Epithelial cell of proximal tubule (primary cell): Measurements from ENCODE around the gene GAS7. TPM values are rescaled to one million over a fixed set of nuclear protein-coding genes. Genes with fewer than 3 reads are reported as not detected.

ENCODE experiments used
- DNase-seq: peaks from one replicate; pipeline ENCODE4 v3.0.0-alpha.2; 2011; ENCODE audit warnings: low read depth
- H3K4me3 ChIP-seq: 2 replicates; pipeline ENCODE4 v1.5.1; 2011; ENCODE audit warnings: low read depth, mild to moderate bottlenecking, low read length
- CTCF ChIP-seq: conservative IDR thresholded peaks from 2 replicates; pipeline ENCODE4 v1.5.1; 2012; ENCODE audit warnings: low read depth, mild to moderate bottlenecking, low read length
- total RNA-seq: library from RNA; depleted of rRNA; stranded (reverse); fragments of >200 nt; gene quantifications from 2 replicates; pipeline ENCODE4 v1.2.3, GENCODE V29; 2015

Gene GAS7
- total RNA-seq, 1 donor from 2014 or later, result 2.5 TPM

GRCh38 chr17:9902120-9902519, 296.3 kb downstream of the GAS7 start:
- no peak for TF ChIP-seq CTCF
- DNase-seq, result no peak
- H3K4me3 ChIP-seq, result no peak overlapping the region

GRCh38 chr17:9900784-9901183, 297.6 kb downstream of the GAS7 start:
- TF ChIP-seq CTCF, result no peak
- no peak overlapping the region for H3K4me3 ChIP-seq
- peak; percentile 32 for DNase-seq

GRCh38 chr17:9900044-9900594, 298.3 kb downstream of the GAS7 start:
- H3K4me3 ChIP-seq, result no peak overlapping the region
- no peak for DNase-seq
- no peak for TF ChIP-seq CTCF

GRCh38 chr17:9899280-9900043, 298.9 kb downstream of the GAS7 start:
- no peak for TF ChIP-seq CTCF
- DNase-seq, result no peak
- no peak overlapping the region for H3K4me3 ChIP-seq

- DNase-seq, result no peak
- no peak for TF ChIP-seq CTCF
- no peak overlapping the region for H3K4me3 ChIP-seq
Observed at GRCh38 chr17:9898812-9899211, 299.6 kb downstream of the GAS7 start.

GRCh38 chr17:9897372-9897968, 300.9 kb downstream of the GAS7 start:
- no peak for DNase-seq
- no peak for TF ChIP-seq CTCF
- H3K4me3 ChIP-seq, result no peak overlapping the region

- DNase-seq, result no peak
- no peak for TF ChIP-seq CTCF
- H3K4me3 ChIP-seq, result no peak overlapping the region
Observed at GRCh38 chr17:9895923-9896322, 302.5 kb downstream of the GAS7 start.
